SW480 (cell line): ENCODE data around the gene SNX19.
"Not testable (repeated sequence)": the region's sequence is repeated elsewhere in the genome, so short reads cannot be mapped to it uniquely, and the experiment has no call there.

Experiments
- DNase-seq: peaks from one replicate; pipeline ENCODE4 v3.0.0-alpha.2; 2016; ENCODE audit warnings: low spot score

The SNX19 gene

DNA sequence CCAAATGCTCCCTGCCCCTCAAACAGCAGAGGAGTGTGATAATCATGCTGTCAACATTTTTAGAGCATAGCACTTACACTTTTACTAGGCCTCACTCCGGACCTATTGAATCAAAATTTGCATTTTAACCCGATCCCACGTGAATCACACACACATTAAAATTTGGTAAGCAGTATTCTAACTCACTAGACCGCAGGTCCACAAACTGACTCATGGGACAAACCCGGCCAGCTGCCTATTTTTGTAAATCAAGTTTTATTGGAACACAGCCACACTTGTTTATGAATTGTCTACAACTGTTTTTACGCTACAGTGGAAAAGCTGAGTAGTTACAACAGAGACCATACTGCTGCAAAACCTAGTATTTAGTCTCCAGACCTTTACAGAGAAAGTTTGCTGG, 43.3 kb downstream of the SNX19 start:
- DNase-seq = no peak

DNA sequence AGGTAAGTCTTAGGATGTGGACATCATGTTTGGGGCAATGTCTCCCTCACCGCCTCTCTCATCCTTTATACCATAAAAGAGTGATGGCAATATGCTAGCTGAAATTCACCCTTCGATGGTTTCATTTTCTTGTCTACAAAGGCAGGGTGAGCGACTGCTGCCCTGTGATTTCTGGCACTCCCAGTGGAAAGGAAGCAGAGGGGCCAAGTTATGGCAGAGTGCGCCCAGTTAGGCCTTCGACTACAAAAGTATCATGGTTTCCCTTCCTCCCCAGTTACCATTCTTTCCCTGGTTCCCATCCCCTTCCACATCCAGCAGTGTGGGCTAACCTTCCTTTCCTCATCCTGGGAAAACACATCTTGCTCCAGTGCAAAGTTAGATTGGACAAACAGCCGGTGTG, 43.8 kb downstream of the SNX19 start:
- no peak for DNase-seq

DNA sequence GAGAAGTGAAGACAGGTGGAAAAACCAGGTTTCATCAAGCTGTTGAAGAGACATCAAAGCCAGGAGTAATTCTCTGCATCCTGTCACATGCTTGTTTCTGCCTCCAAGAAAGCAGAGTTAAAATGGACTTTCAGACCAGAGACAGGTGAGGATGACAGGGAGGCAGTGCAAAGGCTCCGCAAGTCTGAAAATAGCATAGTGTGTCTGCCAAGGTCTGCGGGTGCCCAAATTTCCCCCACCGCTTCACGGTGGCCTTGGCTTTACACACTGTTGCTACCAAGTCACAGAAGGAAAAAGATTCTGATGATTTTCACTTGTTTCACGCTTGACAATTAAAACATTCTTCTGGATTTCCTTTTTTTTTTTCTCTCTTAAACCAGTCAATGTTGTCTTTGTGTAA, 44.2 kb downstream of the SNX19 start:
- no peak for DNase-seq

DNA sequence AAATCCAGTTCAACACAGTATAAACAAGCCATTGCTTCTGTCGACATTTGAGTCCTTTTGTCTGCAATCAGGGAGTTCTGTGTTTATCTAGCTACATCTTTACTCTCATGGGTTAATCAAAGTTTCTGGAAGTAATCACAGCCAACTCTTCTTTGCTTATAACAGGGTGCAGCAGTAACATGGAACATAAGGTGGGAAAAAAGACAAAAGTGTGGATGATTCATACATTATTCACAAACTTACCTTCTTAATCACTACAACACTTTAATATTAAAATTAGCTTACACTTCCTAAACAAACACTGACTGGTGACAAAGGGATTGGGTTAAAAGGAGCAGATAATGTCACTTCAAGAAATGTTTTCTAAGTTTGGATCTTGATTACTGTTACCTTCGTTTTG, 44.7 kb downstream of the SNX19 start:
- no peak for DNase-seq

DNA sequence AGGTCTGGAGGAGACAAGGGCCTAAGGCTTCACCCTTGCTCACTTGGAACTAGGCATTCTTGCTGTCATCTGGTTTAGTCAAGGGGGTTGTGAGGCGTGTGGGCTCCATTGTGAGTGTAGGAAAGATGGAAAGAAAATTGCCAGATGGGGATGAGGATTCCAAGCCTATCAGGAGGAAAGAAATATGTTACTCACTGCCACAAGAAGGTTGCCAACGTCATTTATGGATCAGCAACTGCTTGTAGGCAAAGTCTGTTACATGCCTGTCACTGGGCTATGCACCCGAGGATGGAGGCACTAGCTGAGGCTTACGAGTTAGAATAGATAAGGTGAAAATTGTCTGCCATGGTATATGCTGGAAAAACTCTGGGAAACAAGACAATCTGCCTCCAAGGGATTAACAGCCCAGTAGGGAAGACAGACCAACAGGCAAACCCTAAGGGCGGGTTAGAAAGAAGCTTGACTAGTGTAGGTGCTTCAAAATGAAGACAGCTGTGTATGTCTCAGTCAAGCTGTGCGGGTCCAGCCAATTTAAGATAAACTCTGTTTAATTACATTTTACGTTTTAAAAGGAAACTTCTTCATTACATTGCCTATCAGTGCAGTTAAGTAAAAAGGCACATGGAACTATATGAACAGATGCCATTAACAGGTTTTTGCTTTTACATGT, 47.4 kb downstream of the SNX19 start:
- no peak for DNase-seq

DNA sequence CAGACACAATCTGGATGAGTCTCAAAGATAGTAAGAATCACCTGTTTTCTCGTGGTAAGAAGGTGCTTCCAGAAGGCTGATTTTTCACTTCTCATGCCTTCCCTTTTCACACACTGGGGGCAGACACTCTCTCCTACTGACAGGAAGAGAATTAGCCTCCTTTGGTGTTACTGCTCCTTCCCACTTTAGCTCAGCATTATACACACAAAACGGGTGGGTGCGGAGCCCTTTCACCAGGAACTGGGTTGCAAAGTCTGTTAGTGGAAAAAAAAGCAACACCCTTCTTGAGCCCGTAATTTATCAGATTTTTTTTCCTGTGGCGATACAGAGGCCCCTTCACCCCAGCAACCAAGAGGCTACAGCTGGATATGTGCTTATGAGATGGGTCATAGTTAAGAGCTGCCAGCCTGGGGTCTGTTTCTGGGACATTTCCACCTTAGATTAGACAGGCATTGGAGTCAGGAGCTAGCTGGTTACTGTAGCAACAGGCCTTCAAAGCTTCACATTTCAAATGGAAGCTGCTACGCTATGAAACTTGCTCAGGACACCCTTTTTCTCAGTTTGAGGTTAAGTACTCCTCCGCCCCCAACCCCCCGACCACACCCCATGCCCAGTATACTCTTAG, 48.1 kb downstream of the SNX19 start:
- DNase-seq = no peak

DNA sequence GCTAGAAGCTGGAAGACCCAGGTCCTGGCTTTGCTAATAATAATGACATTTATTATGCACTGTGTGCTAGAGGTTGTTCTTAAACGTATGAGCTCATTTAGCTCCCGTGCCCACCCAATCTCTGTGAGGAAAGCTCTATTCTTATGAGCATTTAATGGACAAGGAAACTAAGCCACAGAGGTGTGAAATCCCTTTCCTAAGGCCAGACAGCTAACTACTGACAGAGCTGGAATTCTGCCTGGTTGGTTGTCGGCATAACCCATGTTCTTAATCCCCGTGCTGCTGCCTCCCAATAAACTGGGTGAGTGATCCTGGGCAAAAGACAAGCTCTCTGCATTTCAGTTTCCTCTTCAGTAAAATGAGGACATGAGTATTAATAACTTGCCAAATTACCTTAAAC, 49.4 kb downstream of the SNX19 start:
- no peak for DNase-seq

DNA sequence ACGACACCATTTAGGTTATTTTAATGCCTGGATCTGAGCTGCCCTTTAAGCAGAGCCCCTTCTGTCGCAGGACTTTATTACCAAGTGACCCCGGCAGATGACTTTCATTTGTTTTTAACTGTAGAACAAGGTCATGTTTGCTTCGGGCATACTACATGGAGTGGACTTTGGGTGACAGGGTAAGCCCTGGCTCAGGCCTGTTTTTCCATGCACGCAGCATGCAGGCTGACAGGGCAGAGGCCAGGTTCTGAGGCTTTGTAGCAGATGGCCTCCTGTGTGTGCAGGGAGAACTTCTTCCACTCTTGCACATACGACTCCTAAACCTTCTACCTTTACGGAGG, 50.5 kb downstream of the SNX19 start:
- no peak for DNase-seq

DNA sequence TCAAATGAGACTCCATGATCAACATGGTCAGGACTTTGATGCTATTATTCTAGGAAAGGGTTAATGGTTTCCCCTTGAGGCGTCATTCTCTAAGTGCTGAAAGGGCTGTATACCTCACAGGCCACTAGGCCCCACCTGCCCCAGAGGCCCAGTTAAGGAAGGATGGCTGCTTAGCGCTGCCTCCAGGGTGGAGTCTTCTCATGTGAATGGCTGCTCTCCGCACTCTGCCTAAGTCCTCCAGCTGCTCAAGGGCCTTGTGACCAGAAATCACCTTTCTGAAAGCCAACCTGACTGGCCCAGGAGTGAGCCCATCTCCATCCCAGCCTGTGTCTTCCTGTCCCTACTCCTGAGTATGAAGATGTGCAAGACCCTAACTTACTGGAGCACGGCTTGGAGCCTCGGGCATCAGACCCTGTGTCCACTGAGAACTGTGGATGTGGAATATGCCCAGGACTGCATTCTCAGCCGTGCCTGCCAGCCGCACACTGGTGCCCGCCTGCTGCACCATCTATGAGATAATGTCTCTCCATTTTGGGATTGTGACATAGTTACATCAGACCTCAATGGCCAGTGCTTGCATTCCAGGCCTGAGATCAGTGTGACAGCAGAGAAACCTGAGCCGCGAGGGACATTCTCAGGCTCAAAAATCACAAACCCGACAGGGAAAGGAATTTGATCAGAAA, 51.0 kb downstream of the SNX19 start:
- no peak for DNase-seq

DNA sequence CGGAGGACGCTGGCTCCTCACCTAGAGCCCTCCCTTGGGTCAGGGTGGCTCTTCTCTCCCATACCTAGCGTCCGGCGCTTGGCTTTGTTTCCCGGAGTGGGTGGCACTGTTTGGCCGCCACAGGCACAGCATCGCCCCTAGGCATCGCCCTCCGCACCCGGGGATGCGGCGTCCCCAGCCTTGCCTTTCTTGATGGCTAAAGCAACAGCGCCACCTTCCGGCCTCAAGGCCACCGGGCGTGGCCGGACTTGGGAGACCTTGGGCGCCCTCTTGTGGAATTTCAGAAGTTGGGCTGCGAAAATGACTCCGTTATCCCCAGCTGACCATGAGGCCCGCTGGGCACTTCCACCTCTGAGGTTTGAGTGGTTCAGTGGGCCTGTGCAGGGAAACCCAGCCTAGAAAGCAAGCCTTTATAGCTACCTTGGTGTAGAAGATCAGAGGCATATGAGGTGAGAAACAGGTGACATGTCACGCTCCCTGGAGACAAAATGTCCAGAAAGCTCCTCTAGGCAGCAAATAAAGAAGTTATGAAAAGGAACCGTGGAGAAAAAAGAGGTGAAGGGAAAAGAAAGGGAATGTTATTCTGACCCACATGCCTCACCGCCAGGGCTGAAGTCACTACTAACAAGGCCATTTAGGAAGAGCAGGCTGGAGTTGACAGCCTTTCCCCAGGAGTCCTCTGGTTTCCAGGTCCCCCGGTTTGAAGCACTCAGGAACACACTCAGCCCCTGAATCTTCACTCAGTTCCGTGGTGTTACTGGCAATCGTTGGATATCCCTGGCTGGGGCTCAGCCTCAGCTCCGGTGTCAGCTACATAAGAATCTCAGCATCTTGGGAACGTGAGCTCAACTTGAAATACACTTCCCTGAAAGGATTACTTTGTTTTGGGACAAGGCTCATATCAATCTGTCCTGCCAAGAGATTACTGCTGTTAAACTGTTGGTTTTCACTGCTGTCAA, 54.1 kb downstream of the SNX19 start:
- DNase-seq = peak; percentile 76

DNA sequence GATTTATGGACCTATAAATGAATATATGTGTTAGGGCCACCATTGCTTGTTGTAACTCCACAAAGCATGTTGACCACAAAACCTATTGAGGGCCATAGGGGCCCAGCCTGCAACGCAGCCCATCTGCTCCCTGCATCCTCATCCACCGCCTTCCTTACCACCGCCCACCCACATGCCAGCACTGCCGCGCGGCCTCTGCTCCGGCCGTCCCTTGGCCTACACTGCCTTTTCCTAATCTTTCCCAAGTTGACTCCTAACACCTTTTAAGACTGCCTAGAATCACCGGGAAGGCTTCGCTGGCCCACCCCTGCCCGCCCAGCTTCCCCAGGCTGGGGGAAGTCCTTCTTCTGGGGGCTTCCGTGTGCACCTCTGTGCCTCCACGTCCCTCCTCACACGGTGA, 55.0 kb downstream of the SNX19 start:
- no peak for DNase-seq

DNA sequence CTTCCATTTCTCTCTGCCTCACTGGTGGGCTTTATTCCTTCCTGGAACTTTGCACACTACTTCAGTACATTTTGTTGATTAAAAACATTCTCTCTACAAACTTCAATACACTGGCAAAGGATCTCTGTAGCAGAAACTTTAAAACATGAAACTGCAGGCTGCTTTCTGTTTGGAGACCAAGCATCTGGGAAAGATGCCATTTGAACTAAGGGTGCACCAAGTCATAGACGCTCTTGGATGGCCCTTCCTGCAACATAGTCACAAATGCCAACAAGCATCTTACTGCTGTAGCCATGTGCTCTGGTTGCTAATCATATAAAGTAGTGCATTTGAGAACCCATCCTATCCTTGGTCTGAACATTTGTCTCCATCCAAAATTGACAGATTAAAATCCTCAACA, 56.4 kb downstream of the SNX19 start:
- DNase-seq = no peak

DNA sequence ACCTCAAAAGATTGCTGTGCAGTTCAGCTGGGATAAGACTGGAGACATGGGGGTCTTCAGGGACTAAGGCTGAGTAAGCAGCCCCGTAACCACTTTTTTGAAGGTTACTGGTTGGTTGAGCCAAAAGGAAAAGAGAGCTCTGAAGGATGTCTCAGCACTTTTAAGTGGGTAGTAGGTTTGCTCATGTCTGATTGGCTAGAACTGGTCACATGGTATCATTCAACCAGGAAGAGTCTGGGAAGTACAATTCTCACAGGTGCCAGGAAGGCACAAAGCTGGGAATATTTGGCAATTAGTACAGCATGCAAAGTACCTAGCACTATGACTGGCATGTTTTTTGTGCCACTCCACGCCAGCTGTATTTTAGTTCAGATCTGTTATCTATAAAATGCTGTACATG, 58.1 kb downstream of the SNX19 start:
- DNase-seq = peak; percentile 25

DNA sequence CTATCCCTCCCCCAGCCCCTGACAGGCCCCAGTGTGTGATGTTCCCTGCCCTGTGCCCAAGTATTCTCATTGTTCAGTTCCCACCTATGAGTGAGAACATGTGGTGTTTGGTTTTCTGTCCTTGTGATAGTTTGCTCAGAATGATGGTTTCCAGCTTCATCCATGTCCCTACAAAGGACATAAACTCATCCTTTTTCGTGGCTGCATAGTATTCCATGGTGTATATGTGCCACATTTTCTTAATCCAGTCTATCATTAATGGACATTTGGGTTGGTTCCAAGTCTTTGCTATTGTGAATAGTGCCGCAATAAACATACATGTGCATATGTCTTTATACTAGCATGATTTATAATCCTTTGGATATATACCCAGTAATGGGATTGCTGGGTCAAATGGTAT, 60.6 kb downstream of the SNX19 start:
- not testable (repeated sequence) for DNase-seq

DNA sequence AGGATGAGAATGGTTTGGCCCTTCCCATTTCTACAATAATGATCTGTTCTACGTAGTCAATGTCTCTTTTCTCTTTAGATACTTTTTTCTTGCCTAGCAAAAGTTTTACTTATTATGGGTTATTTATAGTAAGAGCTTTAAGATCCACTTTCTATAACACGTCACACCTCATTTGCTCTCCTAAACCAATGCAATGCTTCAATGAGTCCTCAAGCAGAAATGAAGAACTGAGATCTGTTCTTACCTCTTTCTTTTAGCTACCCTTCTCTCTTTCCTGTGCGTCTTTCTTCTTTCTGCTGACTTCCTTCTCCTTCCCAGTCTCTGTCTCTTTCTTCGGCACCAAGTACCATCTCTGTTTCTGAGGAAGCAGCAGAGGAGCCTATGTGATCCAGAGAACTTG, 61.8 kb downstream of the SNX19 start:
- DNase-seq = no peak

DNA sequence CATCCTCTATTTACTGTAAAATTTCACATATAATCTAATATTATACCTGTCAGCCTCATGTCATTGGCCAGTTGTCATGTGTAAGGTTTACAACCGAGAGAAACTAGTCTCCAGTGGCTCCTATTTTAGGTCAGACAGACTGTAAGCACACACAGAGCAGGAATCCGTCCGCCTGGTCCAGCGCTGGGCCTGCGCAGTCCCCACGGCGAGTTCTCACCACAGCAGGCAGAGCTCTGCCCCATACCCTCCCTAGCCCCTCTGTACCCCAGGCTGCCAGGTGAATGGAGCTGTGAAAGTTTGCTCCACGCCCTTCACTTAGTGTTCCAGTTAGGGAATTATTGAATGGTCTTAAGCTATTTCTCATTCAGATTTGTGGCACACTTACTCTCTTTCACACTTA, 63.7 kb downstream of the SNX19 start:
- DNase-seq = no peak

DNA sequence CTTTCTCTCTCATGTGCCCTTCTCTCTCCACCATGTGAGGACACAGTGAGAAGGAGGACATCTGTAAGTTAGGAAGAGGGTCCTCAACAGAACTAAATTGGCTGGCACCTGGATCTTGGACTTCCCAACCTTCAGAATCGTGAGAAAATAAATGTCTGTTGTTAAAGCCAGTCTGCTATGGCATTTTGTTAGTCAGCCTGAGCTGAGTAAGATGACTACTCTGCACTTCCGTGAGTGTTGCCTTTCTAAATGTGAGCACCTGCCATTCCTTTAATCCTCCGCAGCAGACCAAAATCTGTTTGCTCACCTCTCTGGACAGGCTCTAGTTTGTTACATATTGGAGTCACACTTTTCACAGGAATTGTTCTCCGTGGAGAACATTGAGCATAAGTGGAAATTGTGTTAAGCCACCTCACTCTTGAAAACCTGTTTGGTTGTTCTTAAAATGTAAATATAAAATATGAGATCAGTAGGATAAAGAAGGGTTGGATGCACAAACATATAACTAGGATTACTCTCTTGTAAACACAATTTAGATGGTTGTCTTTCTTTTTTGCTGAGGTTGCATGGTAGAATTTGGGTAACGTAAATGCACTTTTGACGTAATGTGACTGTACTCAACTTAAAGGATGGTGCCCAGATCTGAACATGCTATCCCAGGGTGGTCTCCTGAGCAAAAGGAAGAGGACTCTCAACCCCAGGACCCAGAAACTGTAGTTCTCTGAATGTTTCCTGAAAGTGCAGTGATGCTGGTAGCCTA, 65.9 kb downstream of the SNX19 start:
- no peak for DNase-seq

DNA sequence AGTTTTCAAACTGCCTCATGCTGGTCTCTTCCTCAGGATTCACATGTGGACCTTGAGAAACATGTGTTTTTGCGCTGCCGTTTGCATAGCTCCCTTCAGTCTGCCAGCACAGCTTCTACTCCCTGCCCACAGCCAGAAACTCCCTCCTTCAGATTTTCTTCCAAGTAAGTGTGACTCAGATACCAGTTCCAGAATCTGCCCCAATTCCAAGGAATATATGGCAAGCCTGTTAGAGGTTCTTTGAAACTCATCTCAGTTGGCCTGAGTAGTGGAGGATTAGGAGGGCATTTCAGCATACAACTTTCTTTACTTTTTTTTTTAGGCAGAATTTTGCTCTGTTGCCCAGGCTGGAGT, 67.1 kb downstream of the SNX19 start:
- no peak for DNase-seq

DNA sequence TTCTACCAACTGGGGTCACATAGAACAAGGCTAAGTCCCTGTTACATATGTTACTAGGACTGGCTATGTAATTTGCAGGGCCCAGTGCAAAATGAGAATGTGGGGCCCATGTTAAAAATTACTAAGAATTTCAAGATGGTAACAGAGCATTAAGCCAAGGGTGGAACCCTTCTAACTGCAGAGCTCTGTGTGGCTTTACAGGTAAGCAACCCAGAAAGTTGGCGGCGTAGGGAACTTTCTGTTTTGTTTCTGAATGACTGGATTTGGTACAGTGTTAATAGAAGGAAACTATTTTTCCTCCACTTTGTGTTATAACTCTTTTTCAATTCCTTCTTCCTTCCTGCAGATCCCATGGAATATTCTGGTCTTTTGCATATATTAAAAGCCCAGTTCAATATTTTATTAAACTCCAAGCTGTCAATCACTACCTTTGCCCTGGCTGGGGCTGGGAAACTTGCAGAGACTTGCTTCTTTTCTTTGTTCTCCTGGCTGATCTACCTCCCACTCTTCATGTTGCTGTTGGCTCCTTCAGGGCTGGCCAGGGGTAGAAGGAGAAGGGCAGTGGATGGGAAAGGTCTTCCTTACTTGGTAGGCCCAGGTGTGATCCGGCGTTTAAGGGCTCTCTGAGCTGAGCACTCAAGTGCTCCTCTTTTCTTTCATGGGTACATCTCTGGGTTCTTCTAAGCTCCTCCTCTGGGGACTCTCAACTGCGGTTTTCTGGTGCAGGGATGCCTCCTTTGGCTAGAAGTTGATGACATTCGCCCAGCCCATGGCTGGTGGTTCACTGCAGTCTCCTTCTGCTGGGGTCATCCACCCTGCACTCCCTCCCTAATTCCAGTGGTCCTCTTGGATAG, 67.7 kb downstream of the SNX19 start:
- no peak for DNase-seq

DNA sequence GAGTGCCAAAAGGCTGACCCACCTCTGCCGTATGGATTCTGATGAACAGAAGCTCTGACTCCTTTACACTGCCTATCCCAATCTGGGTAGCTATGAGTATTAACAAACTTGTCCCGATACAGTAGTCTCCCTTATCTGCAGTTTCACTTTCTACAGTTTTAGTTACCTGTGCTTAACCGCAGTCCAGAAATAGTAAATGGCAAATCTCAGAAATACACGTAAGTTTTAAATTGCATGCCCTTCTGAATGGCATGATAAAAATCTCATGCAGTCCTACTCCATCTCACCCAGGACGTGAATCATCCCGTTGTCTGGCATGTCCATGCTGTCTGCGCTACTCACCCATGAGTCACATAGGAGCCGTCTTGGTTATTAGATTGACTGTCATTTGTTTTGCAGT, 68.8 kb downstream of the SNX19 start:
- no peak for DNase-seq

DNA sequence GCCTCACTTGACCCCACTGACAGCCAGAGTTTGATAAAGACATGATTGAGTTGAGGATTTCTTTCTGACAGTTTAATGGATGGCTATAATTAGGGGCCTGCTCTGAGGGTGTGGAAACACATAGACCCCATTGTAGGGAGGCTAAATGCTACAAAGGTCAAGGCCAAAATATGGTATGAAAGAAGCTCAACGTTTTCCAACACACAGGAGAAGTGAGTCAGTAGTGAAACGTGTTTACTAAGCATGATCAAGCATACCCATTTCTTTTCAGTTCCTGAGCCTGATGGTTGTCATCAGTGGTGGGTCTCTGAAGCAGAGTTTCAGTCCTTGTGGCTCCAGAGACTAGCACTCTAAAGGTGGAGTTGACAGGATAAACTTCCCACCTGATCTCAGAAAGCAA, 69.7 kb downstream of the SNX19 start:
- no peak for DNase-seq
